ENCODE results near the gene RABGAP1L.

Gene RABGAP1L

GRCh38 chr1:174663358-174663757 is 504.0 kb downstream of the RABGAP1L start:
- H3K4me2 ChIP-seq (ENCODE audit: low read depth, low read length, poor library complexity, severe bottlenecking), result no peak overlapping the region
- no peaks in the 10 kb centered on the region for H3K36me3 ChIP-seq (ENCODE audit: low read length)
- H2AFZ ChIP-seq (ENCODE audit: low read depth, low read length, severe bottlenecking), result no peak overlapping the region
- no peaks in the 10 kb centered on the region for H3K9me3 ChIP-seq (ENCODE audit: insufficient read depth, low read length)
- H3K9me2 ChIP-seq (replicated peaks; ENCODE audit: insufficient read depth, low read length), result no peaks in the 10 kb centered on the region
- H3K27me3 ChIP-seq (ENCODE audit: low read length), result no peaks in the 10 kb centered on the region
- H3K79me2 ChIP-seq (ENCODE audit: insufficient read depth, low read length), result no peaks in the 10 kb centered on the region
- TF ChIP-seq CTCF (IDR thresholded peaks at IDR 0.05; ENCODE audit: insufficient read depth, low read length, poor library complexity, severe bottlenecking) (no peak), EZH2phosphoT487 (conservative IDR thresholded peaks at IDR 0.05; ENCODE audit: low read length) (no peak)
- H4K20me1 ChIP-seq (ENCODE audit: low read depth, low read length), result no peaks in the 10 kb centered on the region
- no peak overlapping the region for H3K4me3 ChIP-seq (ENCODE audit: insufficient read depth, low read length, poor library complexity, severe bottlenecking)
- no peak overlapping the region for H3K9ac ChIP-seq (ENCODE audit: low read length)
- no peaks in the 10 kb centered on the region for H3F3A ChIP-seq (ENCODE audit: insufficient read depth)
- H3K27ac ChIP-seq (ENCODE audit: low read depth, low read length), result no peak overlapping the region

GRCh38 chr1:174666248-174666647 is 506.9 kb downstream of the RABGAP1L start:
- Histone ChIP-seq H3K27me3 (ENCODE audit: low read length) (no peaks in the 10 kb centered on the region), H3K9ac (ENCODE audit: low read length) (no peak overlapping the region), H4K20me1 (ENCODE audit: low read depth, low read length) (no peaks in the 10 kb centered on the region), H2AFZ (ENCODE audit: low read depth, low read length, severe bottlenecking) (no peak overlapping the region), H3K79me2 (ENCODE audit: insufficient read depth, low read length) (no peaks in the 10 kb centered on the region), H3K9me3 (ENCODE audit: insufficient read depth, low read length) (no peaks in the 10 kb centered on the region; the same call in 1 of the 2 replicates), H3K4me2 (ENCODE audit: low read depth, low read length, poor library complexity, severe bottlenecking) (no peak overlapping the region), H3K36me3 (ENCODE audit: low read length) (peaks cover 8% of the 10 kb centered on the region; the same call in 1 of the 2 replicates), H3K4me3 (ENCODE audit: insufficient read depth, low read length, poor library complexity, severe bottlenecking) (no peak overlapping the region), H3K27ac (ENCODE audit: low read depth, low read length) (no peak overlapping the region), H3F3A (ENCODE audit: insufficient read depth) (no peaks in the 10 kb centered on the region), H3K9me2 (replicated peaks; ENCODE audit: insufficient read depth, low read length) (no peaks in the 10 kb centered on the region)
- TF ChIP-seq CTCF (IDR thresholded peaks at IDR 0.05; ENCODE audit: insufficient read depth, low read length, poor library complexity, severe bottlenecking) (no peak), EZH2phosphoT487 (conservative IDR thresholded peaks at IDR 0.05; ENCODE audit: low read length) (no peak)

- Histone ChIP-seq H3K36me3 (ENCODE audit: low read length) (peaks cover 15% of the 10 kb centered on the region; the same call in 1 of the 2 replicates), H3K27ac (ENCODE audit: low read depth, low read length) (no peak overlapping the region), H2AFZ (ENCODE audit: low read depth, low read length, severe bottlenecking) (no peak overlapping the region), H3F3A (ENCODE audit: insufficient read depth) (no peaks in the 10 kb centered on the region), H4K20me1 (ENCODE audit: low read depth, low read length) (no peaks in the 10 kb centered on the region), H3K9me3 (ENCODE audit: insufficient read depth, low read length) (no peaks in the 10 kb centered on the region; the same call in 1 of the 2 replicates), H3K4me3 (ENCODE audit: insufficient read depth, low read length, poor library complexity, severe bottlenecking) (no peak overlapping the region), H3K27me3 (ENCODE audit: low read length) (no peaks in the 10 kb centered on the region), H3K9me2 (replicated peaks; ENCODE audit: insufficient read depth, low read length) (no peaks in the 10 kb centered on the region), H3K4me2 (ENCODE audit: low read depth, low read length, poor library complexity, severe bottlenecking) (no peak overlapping the region), H3K9ac (ENCODE audit: low read length) (no peak overlapping the region), H3K79me2 (ENCODE audit: insufficient read depth, low read length) (no peaks in the 10 kb centered on the region)
- TF ChIP-seq CTCF (IDR thresholded peaks at IDR 0.05; ENCODE audit: insufficient read depth, low read length, poor library complexity, severe bottlenecking), result no peak
- no peak for TF ChIP-seq EZH2phosphoT487 (conservative IDR thresholded peaks at IDR 0.05; ENCODE audit: low read length)
Measured at GRCh38 chr1:174671826-174672225, 512.5 kb downstream of the RABGAP1L start.
